KOPT-K1 (cell line): ENCODE data around the gene ARHGAP9.
"Not testable (repeated sequence)": the region's sequence is repeated elsewhere in the genome, so short reads cannot be mapped to it uniquely, and the experiment has no call there.

Source experiments
- H3K27ac ChIP-seq: fragments of 200-600 bp; sonication (generic); 2 replicates; pipeline ENCODE4 v1.5.1; 2016; ENCODE audit warnings: antibody characterized with exemption, mild to moderate bottlenecking, low read depth, low read length; ENCODE audit not compliant: poor library complexity, severe bottlenecking
- H3K36me3 ChIP-seq: fragments of 200-600 bp; sonication (generic); 2 replicates; pipeline ENCODE4 v1.5.1; 2017; ENCODE audit warnings: antibody characterized with exemption, mild to moderate bottlenecking, low read length, moderate library complexity; ENCODE audit not compliant: insufficient read depth
- H3K9me3 ChIP-seq: fragments of 200-600 bp; sonication (generic); 2 replicates; pipeline ENCODE4 v1.5.1; 2017; ENCODE audit warnings: antibody characterized with exemption, low read length, mild to moderate bottlenecking; ENCODE audit not compliant: insufficient read depth, poor library complexity, severe bottlenecking

The ARHGAP9 gene

GRCh38 chr12:57452937-57453509, 26.6 kb downstream of the ARHGAP9 start:
- no peak overlapping the region for H3K27ac ChIP-seq
- no peaks in the 10 kb centered on the region for H3K9me3 ChIP-seq
- no peaks in the 10 kb centered on the region for H3K36me3 ChIP-seq

- no peaks in the 10 kb centered on the region for H3K9me3 ChIP-seq
- no peaks in the 10 kb centered on the region for H3K36me3 ChIP-seq
- no peak overlapping the region for H3K27ac ChIP-seq
These were observed 27.3 kb downstream of the ARHGAP9 start for GRCh38 chr12:57452181-57452936.

GRCh38 chr12:57451233-57451778, 28.4 kb downstream of the ARHGAP9 start:
- H3K27ac ChIP-seq, result no peak overlapping the region
- H3K36me3 ChIP-seq, result no peaks in the 10 kb centered on the region
- H3K9me3 ChIP-seq, result no peaks in the 10 kb centered on the region

- Histone ChIP-seq H3K27ac (no peak overlapping the region), H3K9me3 (no peaks in the 10 kb centered on the region), H3K36me3 (no peaks in the 10 kb centered on the region)
These were observed 29.6 kb downstream of the ARHGAP9 start for GRCh38 chr12:57450057-57450456.

- H3K36me3 ChIP-seq, result no peaks in the 10 kb centered on the region
- no peak overlapping the region for H3K27ac ChIP-seq
- no peaks in the 10 kb centered on the region for H3K9me3 ChIP-seq
These were observed 30.3 kb downstream of the ARHGAP9 start for GRCh38 chr12:57449375-57449774.

GRCh38 chr12:57448669-57449068, 31.0 kb downstream of the ARHGAP9 start:
- Histone ChIP-seq H3K9me3 (no peaks in the 10 kb centered on the region), H3K36me3 (no peaks in the 10 kb centered on the region), H3K27ac (no peak overlapping the region)

GRCh38 chr12:57446292-57446960, 33.2 kb downstream of the ARHGAP9 start:
- no peak overlapping the region for H3K27ac ChIP-seq
- no peaks in the 10 kb centered on the region for H3K36me3 ChIP-seq
- peaks cover 4% of the 10 kb centered on the region for H3K9me3 ChIP-seq

- no peak overlapping the region for H3K27ac ChIP-seq
- peaks cover 7% of the 10 kb centered on the region for H3K9me3 ChIP-seq
- no peaks in the 10 kb centered on the region for H3K36me3 ChIP-seq
These were observed 34.9 kb downstream of the ARHGAP9 start for GRCh38 chr12:57444744-57445143.

GRCh38 chr12:57444337-57444736, 35.3 kb downstream of the ARHGAP9 start:
- not testable (repeated sequence) for H3K27ac ChIP-seq, H3K36me3 ChIP-seq, H3K9me3 ChIP-seq

- H3K9me3 ChIP-seq, result peaks cover 7% of the 10 kb centered on the region
- no peak overlapping the region for H3K27ac ChIP-seq
- H3K36me3 ChIP-seq, result no peaks in the 10 kb centered on the region
These were observed 37.7 kb downstream of the ARHGAP9 start for GRCh38 chr12:57441846-57442427.

- H3K27ac ChIP-seq, H3K9me3 ChIP-seq, H3K36me3 ChIP-seq: not testable (repeated sequence)
These were observed 38.3 kb downstream of the ARHGAP9 start for GRCh38 chr12:57441393-57441792.

- peaks cover 7% of the 10 kb centered on the region for H3K9me3 ChIP-seq
- no peak overlapping the region for H3K27ac ChIP-seq
- no peaks in the 10 kb centered on the region for H3K36me3 ChIP-seq
These were observed 39.9 kb downstream of the ARHGAP9 start for GRCh38 chr12:57439762-57440266.

- H3K27ac ChIP-seq, result no peak overlapping the region
- H3K36me3 ChIP-seq, result no peaks in the 10 kb centered on the region
- peaks cover 7% of the 10 kb centered on the region for H3K9me3 ChIP-seq
These were observed 41.3 kb downstream of the ARHGAP9 start for GRCh38 chr12:57438400-57438799.

GRCh38 chr12:57435293-57435692, 44.4 kb downstream of the ARHGAP9 start:
- no peaks in the 10 kb centered on the region for H3K9me3 ChIP-seq
- peak overlapping the region; percentile 51 for H3K27ac ChIP-seq
- no peaks in the 10 kb centered on the region for H3K36me3 ChIP-seq
